Astrocyte (in vitro differentiated cells and primary cell): ENCODE data around the gene COBL. TPM values are rescaled to one million over a fixed set of nuclear protein-coding genes. Genes with fewer than 3 reads are reported as not detected.

Source experiments
- DNase-seq: peaks from one replicate; pipeline ENCODE4 v3.0.0-alpha.2; 2010; ENCODE audit warnings: low read depth
- FAIRE-seq: peaks from 2 replicates; lab custom pipeline; 2011; peaks lifted over from hg19 to GRCh38; lab: Jason Lieb, UNC
- H2AFZ ChIP-seq: 2 replicates; pipeline ENCODE4 v1.6.0; 2012; ENCODE audit warnings: low read depth, low read length, inconsistent platforms
- H3K27ac ChIP-seq: 2 replicates; pipeline ENCODE4 v1.5.1; 2011; ENCODE audit warnings: low read depth, low read length, inconsistent platforms
- H3K27me3 ChIP-seq: 2 replicates; pipeline ENCODE4 v1.6.0; 2011; ENCODE audit warnings: low read length, inconsistent platforms; ENCODE audit not compliant: insufficient read depth
- H3K36me3 ChIP-seq: 2 replicates; pipeline ENCODE4 v1.5.1; 2011; ENCODE audit warnings: low read length, inconsistent platforms; ENCODE audit not compliant: insufficient read depth
- H3K4me1 ChIP-seq: 2 replicates; pipeline ENCODE4 v1.5.1; 2011; ENCODE audit warnings: low read length, inconsistent platforms; ENCODE audit not compliant: insufficient read depth
- H3K4me2 ChIP-seq: 2 replicates; pipeline ENCODE4 v1.6.0; 2012; ENCODE audit warnings: low read length, inconsistent platforms
- H3K4me3 ChIP-seq: 2 replicates; pipeline ENCODE4 v1.5.1; 2011; ENCODE audit warnings: low read depth, mild to moderate bottlenecking, low read length, inconsistent platforms; ENCODE audit not compliant: insufficient read depth
- H3K79me2 ChIP-seq: 2 replicates; pipeline ENCODE4 v1.6.0; 2012; ENCODE audit warnings: mild to moderate bottlenecking, low read length, inconsistent platforms; ENCODE audit not compliant: insufficient read depth
- H3K9ac ChIP-seq: 2 replicates; pipeline ENCODE4 v1.6.0; 2012; ENCODE audit warnings: mild to moderate bottlenecking, low read length, inconsistent platforms
- H3K9me3 ChIP-seq: 2 replicates; pipeline ENCODE4 v1.5.1; 2012; ENCODE audit warnings: low read depth, mild to moderate bottlenecking, low read length, inconsistent platforms; ENCODE audit not compliant: insufficient read depth
- H4K20me1 ChIP-seq: 2 replicates; pipeline ENCODE4 v1.6.0; 2012; ENCODE audit warnings: low read length, inconsistent platforms; ENCODE audit not compliant: insufficient read depth
- H3K27ac Mint-ChIP-seq: one replicate; pipeline ENCODE4 v1.8.0; 2021; ENCODE audit warnings: mild to moderate bottlenecking, mixed read lengths; ENCODE audit not compliant: unreplicated experiment
- H3K27me3 Mint-ChIP-seq: one replicate; pipeline ENCODE4 v1.8.0; 2021; ENCODE audit warnings: low read depth, mixed read lengths; ENCODE audit not compliant: unreplicated experiment
- H3K36me3 Mint-ChIP-seq: one replicate; pipeline ENCODE4 v1.8.0; 2021; ENCODE audit warnings: low read depth, mixed read lengths; ENCODE audit not compliant: unreplicated experiment
- H3K4me1 Mint-ChIP-seq: one replicate; pipeline ENCODE4 v1.8.0; 2021; ENCODE audit warnings: low read depth, mixed read lengths; ENCODE audit not compliant: unreplicated experiment
- H3K4me3 Mint-ChIP-seq: one replicate; pipeline ENCODE4 v1.8.0; 2021; ENCODE audit warnings: mild to moderate bottlenecking, moderate library complexity, mixed read lengths; ENCODE audit not compliant: unreplicated experiment
- H3K9me3 Mint-ChIP-seq: one replicate; pipeline ENCODE4 v1.8.0; 2021; ENCODE audit warnings: mild to moderate bottlenecking, mixed read lengths; ENCODE audit not compliant: unreplicated experiment
- EZH2 ChIP-seq: IDR thresholded peaks from 2 replicates; pipeline ENCODE4 v1.6.1; 2012; ENCODE audit warnings: mild to moderate bottlenecking, low read length, inconsistent platforms; ENCODE audit not compliant: insufficient read depth
- total RNA-seq: library from RNA; stranded (reverse); gene quantifications from 2 replicates; pipeline ENCODE4 v1.2.1, GENCODE V29; 2021
- TF ChIP-seq, protein P1 (sequence below): IDR thresholded peaks from 2 replicates; pipeline ENCODE4 v1.5.1; 2011; ENCODE audit warnings: low read depth, mild to moderate bottlenecking, inconsistent platforms, low read length, moderate library complexity; ENCODE audit not compliant: insufficient read depth

The COBL gene
- total RNA-seq, 1 donor from 2014 or later = 6.4 TPM

DNA sequence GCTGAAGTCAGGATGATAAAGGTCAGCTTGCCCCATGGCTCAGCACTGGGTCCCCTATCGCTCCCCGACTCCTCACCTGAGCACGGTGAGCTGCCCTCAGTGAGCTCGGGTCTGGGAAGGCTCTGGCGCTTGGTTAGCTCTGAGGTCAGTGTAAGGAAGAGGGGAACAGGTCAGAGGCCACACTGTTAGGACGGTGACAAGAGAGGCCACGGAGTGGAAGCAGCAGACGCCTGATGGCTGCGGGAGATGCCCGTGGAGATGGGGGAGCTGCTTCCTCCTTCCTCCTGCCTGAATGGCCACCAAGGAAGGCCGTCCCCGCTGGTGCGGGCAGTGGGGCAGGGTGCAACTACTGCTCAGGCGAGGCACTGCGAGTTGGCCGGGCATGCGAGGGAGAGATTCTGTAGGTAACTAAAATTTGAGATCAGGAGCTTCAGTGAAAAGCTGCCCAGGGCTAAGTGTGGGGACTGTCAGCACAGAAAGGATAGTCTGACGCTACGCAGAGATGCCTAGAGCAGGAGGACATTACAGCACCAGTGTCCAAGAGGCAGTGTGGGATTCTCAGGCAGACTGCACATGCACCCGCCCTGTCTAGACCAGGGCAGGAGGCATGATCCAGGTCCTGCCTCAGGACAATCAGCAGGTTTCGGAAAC, 302.6 kb downstream of the COBL start:
- no peak overlapping the region for H3K9ac ChIP-seq
- no peaks in the 10 kb centered on the region for H4K20me1 ChIP-seq
- H2AFZ ChIP-seq = no peak overlapping the region
- no peak overlapping the region for H3K4me2 ChIP-seq
- H3K4me1 Mint-ChIP-seq = peaks cover 5% of the 10 kb centered on the region
- no peaks in the 10 kb centered on the region for H3K79me2 ChIP-seq
- peaks cover 2% of the 10 kb centered on the region for H3K36me3 Mint-ChIP-seq
- peaks cover 1% of the 10 kb centered on the region for H3K9me3 Mint-ChIP-seq
- no peak overlapping the region for H3K27ac Mint-ChIP-seq
- FAIRE-seq = no peak
- H3K9me3 ChIP-seq = no peaks in the 10 kb centered on the region
- TF ChIP-seq, protein P1, sequence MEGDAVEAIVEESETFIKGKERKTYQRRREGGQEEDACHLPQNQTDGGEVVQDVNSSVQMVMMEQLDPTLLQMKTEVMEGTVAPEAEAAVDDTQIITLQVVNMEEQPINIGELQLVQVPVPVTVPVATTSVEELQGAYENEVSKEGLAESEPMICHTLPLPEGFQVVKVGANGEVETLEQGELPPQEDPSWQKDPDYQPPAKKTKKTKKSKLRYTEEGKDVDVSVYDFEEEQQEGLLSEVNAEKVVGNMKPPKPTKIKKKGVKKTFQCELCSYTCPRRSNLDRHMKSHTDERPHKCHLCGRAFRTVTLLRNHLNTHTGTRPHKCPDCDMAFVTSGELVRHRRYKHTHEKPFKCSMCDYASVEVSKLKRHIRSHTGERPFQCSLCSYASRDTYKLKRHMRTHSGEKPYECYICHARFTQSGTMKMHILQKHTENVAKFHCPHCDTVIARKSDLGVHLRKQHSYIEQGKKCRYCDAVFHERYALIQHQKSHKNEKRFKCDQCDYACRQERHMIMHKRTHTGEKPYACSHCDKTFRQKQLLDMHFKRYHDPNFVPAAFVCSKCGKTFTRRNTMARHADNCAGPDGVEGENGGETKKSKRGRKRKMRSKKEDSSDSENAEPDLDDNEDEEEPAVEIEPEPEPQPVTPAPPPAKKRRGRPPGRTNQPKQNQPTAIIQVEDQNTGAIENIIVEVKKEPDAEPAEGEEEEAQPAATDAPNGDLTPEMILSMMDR = no peak
- TF ChIP-seq EZH2 = no peak
- peaks cover 44% of the 10 kb centered on the region for H3K27me3 Mint-ChIP-seq
- DNase-seq = no peak
- no peak overlapping the region for H3K27ac ChIP-seq
- H3K4me3 Mint-ChIP-seq = no peak overlapping the region
- H3K27me3 ChIP-seq = peaks cover 9% of the 10 kb centered on the region
- H3K36me3 ChIP-seq = no peaks in the 10 kb centered on the region
- H3K4me1 ChIP-seq = peaks cover 20% of the 10 kb centered on the region
- H3K4me3 ChIP-seq = no peak overlapping the region

DNA sequence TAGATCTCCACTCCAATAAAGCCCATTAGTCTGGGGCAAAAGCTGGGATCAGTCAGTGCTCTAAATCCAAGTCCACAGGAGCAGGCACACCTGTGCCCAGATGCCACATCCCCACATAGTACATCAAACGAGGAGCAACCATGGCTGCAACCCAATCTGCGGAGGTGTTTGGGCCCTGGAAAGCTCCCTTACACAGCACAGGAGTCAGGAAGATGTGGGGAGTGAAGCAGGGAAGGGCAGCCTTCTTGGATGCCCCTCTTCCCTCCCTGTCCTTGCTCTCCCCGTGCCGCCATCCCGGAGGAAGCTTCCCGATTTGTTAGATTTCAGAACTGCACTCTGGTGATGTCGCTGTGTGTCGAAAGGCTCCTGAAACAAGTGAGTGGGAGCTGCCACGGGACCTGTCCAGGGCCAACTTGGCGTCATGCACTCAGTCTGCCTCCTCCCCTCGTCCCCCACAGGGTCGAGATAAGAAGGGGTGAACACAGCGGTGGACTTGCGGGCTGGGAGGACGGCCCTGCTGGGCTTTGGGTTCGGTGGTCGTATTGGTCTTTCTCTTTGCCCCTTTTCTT, 303.3 kb downstream of the COBL start:
- H3K36me3 ChIP-seq = no peaks in the 10 kb centered on the region
- FAIRE-seq = no peak
- no peaks in the 10 kb centered on the region for H4K20me1 ChIP-seq
- no peak overlapping the region for H2AFZ ChIP-seq
- H3K4me3 Mint-ChIP-seq = no peak overlapping the region
- TF ChIP-seq, protein P1 = no peak
- no peak for TF ChIP-seq EZH2
- H3K4me2 ChIP-seq = no peak overlapping the region
- no peak overlapping the region for H3K4me3 ChIP-seq
- peaks cover 3% of the 10 kb centered on the region for H3K4me1 Mint-ChIP-seq
- H3K9me3 Mint-ChIP-seq = peaks cover 1% of the 10 kb centered on the region
- H3K4me1 ChIP-seq = peaks cover 19% of the 10 kb centered on the region
- peaks cover 45% of the 10 kb centered on the region for H3K27me3 Mint-ChIP-seq
- H3K36me3 Mint-ChIP-seq = peaks cover 2% of the 10 kb centered on the region
- H3K27ac ChIP-seq = no peak overlapping the region
- H3K9me3 ChIP-seq = no peaks in the 10 kb centered on the region
- H3K27me3 ChIP-seq = peaks cover 9% of the 10 kb centered on the region
- no peak for DNase-seq
- no peak overlapping the region for H3K9ac ChIP-seq
- no peak overlapping the region for H3K27ac Mint-ChIP-seq
- no peaks in the 10 kb centered on the region for H3K79me2 ChIP-seq
